HepG2 (cell line): ENCODE data around the gene NDC1. TPM values are rescaled to one million over a fixed set of nuclear protein-coding genes. Genes with fewer than 3 reads are reported as not detected.

Experiments
- ATAC-seq: fragments of 200-7000 bp; cut with Tn5 transposase; 3 replicates; pipeline ENCODE4 v1.9.1; 2020; ENCODE audit warnings: mild to moderate bottlenecking, moderate library complexity
- BruUV-seq: library from RNA; stranded (reverse); fragments of 400-500 nt; replicated peaks from 2 replicates; lab custom pipeline; 2021; lab: Mats Ljungman, UMichigan
- CTCF ChIA-PET: fragments of 300-600 bp; formaldehyde crosslinking; extraction: SDS; loops from one replicate; lab custom pipeline; 2021; ENCODE audit warnings: low total read pairs, inconsistent platforms, low intra/inter-chr PET ratio; lab: Yijun Ruan, JAX
- POLR2A ChIA-PET: fragments of 350-600 bp; sonication (Branson Sonifier 250); formaldehyde crosslinking; loops from one replicate; lab custom pipeline; 2020; ENCODE audit warnings: antibody characterized with exemption, inconsistent platforms; lab: Yijun Ruan, JAX
- DNase-seq: peaks from one replicate; pipeline ENCODE4 v3.0.0-alpha.2; 2015; ENCODE audit warnings: low spot score
- FAIRE-seq: peaks from 3 replicates; lab custom pipeline; 2011; peaks lifted over from hg19 to GRCh38; lab: Jason Lieb, UNC
- H2AFZ ChIP-seq: one replicate; pipeline ENCODE4 v1.6.1; 2011; ENCODE audit warnings: low read length, inconsistent platforms
- H3K27ac ChIP-seq: fragments of 300-600 bp; 3 replicates; pipeline ENCODE4 v1.8.0; 2011; ENCODE audit warnings: mixed run types, mild to moderate bottlenecking, mixed read lengths, low read length, inconsistent platforms; ENCODE audit not compliant: insufficient read depth; ENCODE audit errors: extremely low read length
- H3K27me3 ChIP-seq, 2 experiments: fragments of 200-600 bp in 1 of 2; 2 replicates in 1 of 2; 3 replicates in 1 of 2; pipeline versions ENCODE4 v1.6.0 to v1.8.0; 2011; ENCODE audit warnings: low read length in 2 of 2, mild to moderate bottlenecking in 2 of 2, moderate library complexity in 2 of 2, inconsistent platforms in 1 of 2; ENCODE audit not compliant: insufficient read depth in 2 of 2, control insufficient read depth in 1 of 2
- H3K36me3 ChIP-seq, 2 experiments: fragments of 200-600 bp in 1 of 2; replicated peaks in 1 of 2; 2 replicates in 1 of 2; 3 replicates in 1 of 2; pipeline versions ENCODE4 v1.5.1 to v1.8.0; 2011; ENCODE audit warnings: low read length in 2 of 2, inconsistent platforms in 1 of 2; ENCODE audit not compliant: insufficient read depth in 2 of 2, control insufficient read depth in 1 of 2
- H3K4me1 ChIP-seq: 2 replicates; pipeline ENCODE4 v1.5.1; 2012; ENCODE audit warnings: low read length, inconsistent platforms; ENCODE audit not compliant: insufficient read depth
- H3K4me2 ChIP-seq: 2 replicates; pipeline ENCODE4 v1.6.0; 2011; ENCODE audit warnings: low read depth, low read length, inconsistent platforms
- H3K4me3 ChIP-seq, 3 experiments: fragments of 200-600 bp in 1 of 3; sonication (generic), shearing (Covaris generic) in 1 of 3; replicated peaks in 1 of 3; 2 replicates each; pipeline ENCODE4 v1.5.1; 2011 to 2016; ENCODE audit warnings: low read length in 3 of 3, inconsistent platforms in 2 of 3, low read depth in 2 of 3, mild to moderate bottlenecking in 2 of 3, control low read depth in 1 of 3, mixed read lengths in 1 of 3; ENCODE audit not compliant: insufficient read depth in 1 of 3
- H3K79me2 ChIP-seq: one replicate; pipeline ENCODE4 v1.6.1; 2011; ENCODE audit warnings: low read length, inconsistent platforms; ENCODE audit not compliant: insufficient read depth
- H3K9ac ChIP-seq: 2 replicates; pipeline ENCODE4 v1.6.0; 2011; ENCODE audit warnings: mild to moderate bottlenecking, low read depth, low read length, inconsistent platforms; ENCODE audit not compliant: insufficient read depth
- H3K9me3 ChIP-seq: 2 replicates; pipeline ENCODE4 v1.5.1; 2012; ENCODE audit warnings: mild to moderate bottlenecking, low read length
- H4K20me1 ChIP-seq: 2 replicates; pipeline ENCODE4 v1.6.0; 2011; ENCODE audit warnings: inconsistent platforms, mild to moderate bottlenecking, low read length, moderate library complexity; ENCODE audit not compliant: insufficient read depth
- ATF7 ChIP-seq, 2 experiments: fragments of 450-650 bp in 1 of 2; sonication (generic) in 1 of 2; formaldehyde crosslinking in 1 of 2; IDR thresholded peaks; 2 replicates each; pipeline versions ENCODE4 v1.4.0 to v1.6.1; 2016 to 2020; ENCODE audit warnings: antibody characterized with exemption in 1 of 2, mild to moderate bottlenecking in 1 of 2, missing genetic modification reagents in 1 of 2
- KLF16 ChIP-seq, 2 experiments: sonication (generic) in 1 of 2; formaldehyde crosslinking in 1 of 2; IDR thresholded peaks; 2 replicates each; pipeline versions ENCODE4 v1.6.1 to v1.8.0; 2016 to 2023; ENCODE audit warnings: missing genetic modification reagents in 2 of 2, missing compliant biosample characterization in 1 of 2
- MXI1 ChIP-seq: IDR thresholded peaks from 3 replicates; pipeline ENCODE4 v1.6.1; 2012; ENCODE audit warnings: low read depth, low read length, inconsistent platforms, borderline replicate concordance
- NR2C2 ChIP-seq: sonication (generic); formaldehyde crosslinking; IDR thresholded peaks from 2 replicates; pipeline ENCODE4 v1.4.0; 2020; ENCODE audit warnings: missing genetic modification reagents, mild to moderate bottlenecking, moderate library complexity, borderline replicate concordance
- TOPORS ChIP-seq: sonication (generic); formaldehyde crosslinking; IDR thresholded peaks from 2 replicates; pipeline ENCODE4 v1.8.0; 2023; ENCODE audit warnings: mild to moderate bottlenecking, missing genetic modification reagents
- ZBTB25 ChIP-seq: IDR thresholded peaks from 2 replicates; pipeline ENCODE4 v1.6.1; 2018; ENCODE audit warnings: missing genetic modification reagents
- ZNF318 ChIP-seq: sonication (generic); formaldehyde crosslinking; IDR thresholded peaks from 2 replicates; pipeline ENCODE4 v1.4.0; 2020; ENCODE audit warnings: mild to moderate bottlenecking, missing genetic modification reagents
- ZNF589 ChIP-seq: sonication (generic); formaldehyde crosslinking; conservative IDR thresholded peaks from 2 replicates; pipeline ENCODE4 v1.8.0; 2022; ENCODE audit warnings: mild to moderate bottlenecking, moderate library complexity, missing genetic modification reagents
- WGBS: methylation state at CpG from one replicate; pipeline ENCODE4 v1.1.6; 2017; ENCODE audit warnings: low lambda C conversion rate; 5-methylcytosine and 5-hydroxymethylcytosine counted together
- in situ Hi-C: cut with HindIII; loops from 2 replicates; pipeline ENCODE4 v1.10.0; 2017; ENCODE audit warnings: low pct_unique_long_range_greater_than_20kb; ENCODE audit not compliant: extremely low pct_ligation_motif_present
- intact Hi-C: fragments of 100-400 bp; cut with micrococcal nuclease; formaldehyde crosslinking; loops from one replicate; pipeline ENCODE4 v1.10.0; 2022; ENCODE audit not compliant: unreplicated experiment
- polyA plus RNA-seq, 8 experiments: library from polyadenylated mRNA; depleted of rRNA in 3 of 8; stranded (reverse) in 7 of 8; unstranded in 1 of 8; fragments of >200 nt; fragmentation: Illumina TruSeq in 4 of 8; extraction: Trizol in 4 of 8; gene quantifications; 2 replicates each; pipeline versions ENCODE4 v1.2.1 to v1.2.3, GENCODE V29; 2011 to 2016; ENCODE audit warnings: low read depth in 4 of 8, missing spikeins in 1 of 8, mixed read lengths in 1 of 8; ENCODE audit not compliant: insufficient read depth in 1 of 8
- total RNA-seq, 5 experiments: library from RNA; depleted of rRNA; stranded (reverse); fragments of >200 nt; fragmentation: Illumina TruSeq; extraction: Trizol; gene quantifications; 2 replicates each; pipeline ENCODE4 v1.2.3, GENCODE V29; 2016; ENCODE audit warnings: low read depth in 1 of 5

NDC1 gene
- total and polyA plus RNA-seq, 2 of the 13 experiments (the other 11 are each of a cell fraction or from before 2014, with no cell fraction given) = 38.1 to 50.9 TPM

- Histone ChIP-seq H3K36me3 (no peaks in the 10 kb centered on the region), H3K27me3 (peaks cover 5 to 89% of the 10 kb centered on the region in 2 experiments), H3K27ac (no peak overlapping the region), H4K20me1 (no peaks in the 10 kb centered on the region), H3K4me2 (no peak overlapping the region), H3K4me1 (no peaks in the 10 kb centered on the region), H3K9ac (no peak overlapping the region), H3K79me2 (no peaks in the 10 kb centered on the region), H3K4me3 (no peak overlapping the region), H3K9me3 (no peaks in the 10 kb centered on the region), H2AFZ (no peak overlapping the region)
- no peak for FAIRE-seq
- 41% methylated on average over 10 of the region's 10 CpGs for WGBS
- no peak for DNase-seq
- no peak for ATAC-seq
- TF ChIP-seq ATF7 (IDR thresholded peaks at IDR 0.05) (peak; percentile 54; the same call in 1 of the 2 replicates), ATF7 (CRISPR knock-in tag; IDR thresholded peaks at IDR 0.05) (no peak), ZNF318 (CRISPR knock-in tag) (no peak), TOPORS (CRISPR knock-in tag) (no peak), ZBTB25 (CRISPR knock-in tag) (no peak), NR2C2 (CRISPR knock-in tag) (no peak), ZNF589 (CRISPR knock-in tag) (no peak), MXI1 (no peak), KLF16 (CRISPR knock-in tag; IDR thresholded peaks at IDR 0.05) (no peak)
- intact Hi-C loops (no loop called here), in situ Hi-C loops (no loop called here)
- ChIA-PET CTCF (no interaction called here), POLR2A (no interaction called here)
- no TSS peak for BruUV-seq
These were observed 104.0 kb downstream of the NDC1 start for GRCh38 chr1:53733975-53734649.
